BJ (cell line): Measurements from ENCODE around the gene OPN4. TPM values are rescaled to one million over a fixed set of nuclear protein-coding genes. Genes with fewer than 3 reads are reported as not detected.

Experiments
- CTCF ChIA-PET: fragments of 350-600 bp; formaldehyde crosslinking; extraction: SDS; loops from one replicate; lab custom pipeline; 2021; ENCODE audit warnings: antibody characterized with exemption, inconsistent platforms; lab: Yijun Ruan, JAX
- POLR2A ChIA-PET: fragments of 300-600 bp; sonication (Branson Sonifier 250); formaldehyde crosslinking; extraction: SDS; loops from one replicate; lab custom pipeline; 2021; ENCODE audit warnings: antibody characterized with exemption; lab: Charles Lee
- DNase-seq: peaks from one replicate; pipeline ENCODE4 v3.0.0-alpha.2; 2011; ENCODE audit warnings: low read depth
- H3K27me3 ChIP-seq: 2 replicates; pipeline ENCODE4 v1.6.0; 2011; ENCODE audit warnings: low read length; ENCODE audit not compliant: control insufficient read depth, insufficient read depth
- H3K36me3 ChIP-seq: 2 replicates; pipeline ENCODE4 v1.5.1; 2011; ENCODE audit warnings: low read length; ENCODE audit not compliant: control insufficient read depth, insufficient read depth
- H3K4me3 ChIP-seq: 2 replicates; pipeline ENCODE4 v1.5.1; 2011; ENCODE audit warnings: low read depth, mild to moderate bottlenecking, control low read depth, low read length
- CTCF ChIP-seq: IDR thresholded peaks from 2 replicates; pipeline ENCODE4 v1.5.1; 2011; ENCODE audit warnings: low read depth, mild to moderate bottlenecking, control low read depth, inconsistent platforms, low read length, moderate library complexity; ENCODE audit not compliant: insufficient read depth
- polyA plus RNA-seq: library from polyadenylated mRNA; depleted of rRNA; stranded (reverse); fragments of >200 nt; gene quantifications from 2 replicates; pipeline ENCODE4 v1.2.3, GENCODE V29; 2011

Gene OPN4
- polyA plus RNA-seq, 1 experiment, result not detected

- ChIA-PET POLR2A (no interaction called here), CTCF (interaction anchor here (0.9 to 3.5 kb wide), 5 partner anchors 13 to 281 kb away, joined by 3 to 7 read pairs (median 4); no protein-coding TSS in a partner anchor)
- DNase-seq, result no peak
- no peaks in the 10 kb centered on the region for H3K36me3 ChIP-seq
- no peak for TF ChIP-seq CTCF
- no peaks in the 10 kb centered on the region; the same call in 1 of the 2 replicates for H3K27me3 ChIP-seq
- no peak overlapping the region for H3K4me3 ChIP-seq
Measured at GRCh38 chr10:86665218-86665607, 10.9 kb downstream of the OPN4 start.

- DNase-seq, result no peak
- Histone ChIP-seq H3K4me3 (no peak overlapping the region), H3K27me3 (no peaks in the 10 kb centered on the region; the same call in 1 of the 2 replicates), H3K36me3 (no peaks in the 10 kb centered on the region)
- TF ChIP-seq CTCF, result no peak
- ChIA-PET POLR2A (no interaction called here), CTCF (interaction anchor here (1.2 to 3.5 kb wide), 2 partner anchors 10 to 13 kb away, joined by 3 to 7 read pairs; no protein-coding TSS in a partner anchor)
Measured at GRCh38 chr10:86665868-86666267, 11.5 kb downstream of the OPN4 start.

- ChIA-PET POLR2A (no interaction called here), CTCF (interaction anchor here (1.2 kb wide), 1 partner anchor 11 kb away, joined by 3 read pairs; no protein-coding TSS in a partner anchor)
- DNase-seq, result no peak
- no peak for TF ChIP-seq CTCF
- H3K27me3 ChIP-seq, result peaks cover 2% of the 10 kb centered on the region; the same call in 1 of the 2 replicates
- no peak overlapping the region for H3K4me3 ChIP-seq
- no peaks in the 10 kb centered on the region for H3K36me3 ChIP-seq
Measured at GRCh38 chr10:86666538-86666937, 12.2 kb downstream of the OPN4 start.

DNA sequence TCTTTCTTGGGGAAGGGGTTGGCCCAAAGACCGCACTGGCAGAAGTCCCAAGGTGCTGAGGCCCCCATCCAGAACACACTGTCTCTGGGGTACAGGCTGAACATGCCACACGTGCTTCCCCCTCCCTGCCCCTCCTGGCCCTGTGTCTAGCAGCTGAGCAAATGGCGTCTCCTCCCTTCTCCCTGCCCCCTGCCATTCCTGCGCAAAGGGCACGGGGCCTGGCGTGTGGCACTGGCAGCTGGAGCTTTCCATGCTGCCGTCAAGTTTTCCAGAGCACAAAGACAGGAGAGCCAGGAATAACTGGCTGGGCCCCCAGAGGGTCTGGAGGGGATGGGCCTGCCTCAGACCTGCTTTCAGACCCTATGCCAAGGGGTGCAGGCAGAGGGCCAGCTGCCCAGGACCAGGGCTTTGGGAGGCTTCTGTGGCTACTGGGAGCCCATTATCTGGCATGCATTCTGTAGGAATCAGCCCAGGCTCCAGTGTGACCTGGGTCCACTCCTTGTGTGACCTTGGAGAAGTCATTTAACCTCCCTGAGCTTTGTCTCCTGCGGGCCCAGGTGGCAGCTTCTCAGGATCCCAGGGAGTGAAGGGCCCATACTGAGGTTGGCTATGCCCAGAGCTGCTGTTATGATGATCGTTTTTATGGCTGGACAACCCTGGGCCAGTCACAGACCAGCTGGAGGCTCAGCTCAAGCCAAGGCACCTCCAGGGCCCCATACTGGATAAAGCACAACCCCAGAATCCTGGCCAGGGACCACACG is 13.3 kb downstream of the OPN4 start:
- DNase-seq, result no peak
- no peaks in the 10 kb centered on the region for H3K36me3 ChIP-seq
- ChIA-PET POLR2A (no interaction called here), CTCF (interaction anchor here (1.3 to 1.5 kb wide), 2 partner anchors 17 to 26 kb away, joined by 3 read pairs; no protein-coding TSS in a partner anchor)
- no peak overlapping the region for H3K4me3 ChIP-seq
- peaks cover 2% of the 10 kb centered on the region; the same call in 1 of the 2 replicates for H3K27me3 ChIP-seq
- TF ChIP-seq CTCF, result no peak
